Osteoblast (primary cell): ENCODE data around the gene TUBA4B. TPM values are rescaled to one million over a fixed set of nuclear protein-coding genes. Genes with fewer than 3 reads are reported as not detected.
A peak's percentile ranks its signal among the peaks of the same experiment; 100 is the strongest.

Source experiments
- DNase-seq: peaks from one replicate; pipeline ENCODE4 v3.0.0; 2011; ENCODE audit warnings: low spot score, mixed read lengths; ENCODE audit not compliant: insufficient read length; ENCODE audit errors: missing footprints
- H2AFZ ChIP-seq: 2 replicates; pipeline ENCODE4 v1.6.0; 2011; ENCODE audit warnings: mild to moderate bottlenecking, low read length
- H3K27ac ChIP-seq: 2 replicates; pipeline ENCODE4 v1.5.1; 2011; ENCODE audit warnings: mild to moderate bottlenecking, low read depth, low read length, moderate library complexity
- H3K27me3 ChIP-seq: 2 replicates; pipeline ENCODE4 v1.6.0; 2012; ENCODE audit warnings: mild to moderate bottlenecking, control low read depth, inconsistent platforms, low read length, moderate library complexity; ENCODE audit not compliant: insufficient read depth
- H3K36me3 ChIP-seq: 2 replicates; pipeline ENCODE4 v1.5.1; 2011; ENCODE audit warnings: mild to moderate bottlenecking, low read length, control low read depth, moderate library complexity; ENCODE audit not compliant: insufficient read depth
- H3K4me1 ChIP-seq: 2 replicates; pipeline ENCODE4 v1.5.1; 2011; ENCODE audit warnings: mild to moderate bottlenecking, low read length, control low read depth, moderate library complexity; ENCODE audit not compliant: insufficient read depth
- H3K4me2 ChIP-seq: 2 replicates; pipeline ENCODE4 v1.6.0; 2011; ENCODE audit warnings: mild to moderate bottlenecking, low read length; ENCODE audit not compliant: insufficient read depth
- H3K4me3 ChIP-seq: fragments of 200-600 bp; sonication (generic); 3 replicates; pipeline ENCODE4 v1.5.1; 2012; ENCODE audit warnings: mild to moderate bottlenecking, low read length, inconsistent platforms; ENCODE audit not compliant: insufficient read depth
- H3K79me2 ChIP-seq: 2 replicates; pipeline ENCODE4 v1.6.0; 2012; ENCODE audit warnings: mild to moderate bottlenecking, low read length, control low read depth, inconsistent platforms; ENCODE audit not compliant: insufficient read depth
- H3K9me3 ChIP-seq: 2 replicates; pipeline ENCODE4 v1.5.1; 2011; ENCODE audit warnings: low read depth, low read length, control low read depth
- H4K20me1 ChIP-seq: 2 replicates; pipeline ENCODE4 v1.6.0; 2012; ENCODE audit warnings: mild to moderate bottlenecking, low read length, control low read depth; ENCODE audit not compliant: insufficient read depth
- total RNA-seq: library from RNA; depleted of rRNA; stranded (reverse); fragments of >200 nt; gene quantifications from 2 replicates; pipeline ENCODE4 v1.2.3, GENCODE V29; 2012
- TF ChIP-seq, protein P1 (sequence below): IDR thresholded peaks from 2 replicates; pipeline ENCODE4 v1.5.1; 2011; ENCODE audit warnings: mild to moderate bottlenecking, low read depth, low read length, moderate library complexity; ENCODE audit errors: extremely low read depth

TUBA4B gene
- total RNA-seq, 1 donor: not detected

DNA sequence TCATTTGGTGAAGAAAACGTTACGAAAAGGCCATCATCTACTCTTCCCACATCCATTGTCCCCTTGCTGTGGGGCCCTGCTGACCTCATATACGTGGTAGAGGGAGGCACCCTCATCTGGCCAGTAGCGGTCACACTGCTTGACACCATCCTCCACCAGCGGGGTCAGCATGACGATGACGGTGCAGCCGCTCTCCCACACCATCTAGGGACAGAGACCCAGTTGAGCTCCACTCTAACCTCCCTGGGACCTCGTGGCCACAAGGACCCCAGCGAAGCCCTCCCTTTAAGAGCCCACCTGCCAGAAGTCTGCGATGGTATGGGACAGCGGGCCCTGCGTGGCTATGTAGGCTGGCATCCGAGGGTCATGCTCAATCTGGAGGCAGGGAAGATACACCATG lies 43.1 kb downstream of the TUBA4B start:
- Histone ChIP-seq H3K27ac (no peak overlapping the region), H3K4me3 (no peak overlapping the region), H3K4me2 (no peak overlapping the region), H3K36me3 (no peaks in the 10 kb centered on the region), H3K79me2 (no peaks in the 10 kb centered on the region), H3K9me3 (no peaks in the 10 kb centered on the region), H4K20me1 (no peaks in the 10 kb centered on the region), H2AFZ (no peak overlapping the region), H3K27me3 (peaks cover 20% of the 10 kb centered on the region), H3K4me1 (peaks cover 5% of the 10 kb centered on the region)
- no peak for DNase-seq
- TF ChIP-seq, protein P1, sequence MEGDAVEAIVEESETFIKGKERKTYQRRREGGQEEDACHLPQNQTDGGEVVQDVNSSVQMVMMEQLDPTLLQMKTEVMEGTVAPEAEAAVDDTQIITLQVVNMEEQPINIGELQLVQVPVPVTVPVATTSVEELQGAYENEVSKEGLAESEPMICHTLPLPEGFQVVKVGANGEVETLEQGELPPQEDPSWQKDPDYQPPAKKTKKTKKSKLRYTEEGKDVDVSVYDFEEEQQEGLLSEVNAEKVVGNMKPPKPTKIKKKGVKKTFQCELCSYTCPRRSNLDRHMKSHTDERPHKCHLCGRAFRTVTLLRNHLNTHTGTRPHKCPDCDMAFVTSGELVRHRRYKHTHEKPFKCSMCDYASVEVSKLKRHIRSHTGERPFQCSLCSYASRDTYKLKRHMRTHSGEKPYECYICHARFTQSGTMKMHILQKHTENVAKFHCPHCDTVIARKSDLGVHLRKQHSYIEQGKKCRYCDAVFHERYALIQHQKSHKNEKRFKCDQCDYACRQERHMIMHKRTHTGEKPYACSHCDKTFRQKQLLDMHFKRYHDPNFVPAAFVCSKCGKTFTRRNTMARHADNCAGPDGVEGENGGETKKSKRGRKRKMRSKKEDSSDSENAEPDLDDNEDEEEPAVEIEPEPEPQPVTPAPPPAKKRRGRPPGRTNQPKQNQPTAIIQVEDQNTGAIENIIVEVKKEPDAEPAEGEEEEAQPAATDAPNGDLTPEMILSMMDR: no peak

GRCh38 chr2:219296631-219297391 lies 43.8 kb downstream of the TUBA4B start:
- Histone ChIP-seq H3K4me3 (no peak overlapping the region), H3K4me2 (no peak overlapping the region), H3K27me3 (peaks cover 26% of the 10 kb centered on the region), H3K27ac (no peak overlapping the region), H3K79me2 (no peaks in the 10 kb centered on the region), H3K36me3 (no peaks in the 10 kb centered on the region), H3K9me3 (no peaks in the 10 kb centered on the region), H4K20me1 (no peaks in the 10 kb centered on the region), H2AFZ (no peak overlapping the region), H3K4me1 (peaks cover 5% of the 10 kb centered on the region)
- TF ChIP-seq, protein P1: no peak
- DNase-seq: peak; percentile 65

- Histone ChIP-seq H3K79me2 (no peaks in the 10 kb centered on the region), H2AFZ (no peak overlapping the region), H3K4me3 (no peak overlapping the region), H4K20me1 (no peaks in the 10 kb centered on the region), H3K4me2 (no peak overlapping the region), H3K27me3 (peaks cover 35% of the 10 kb centered on the region), H3K4me1 (peaks cover 5% of the 10 kb centered on the region), H3K9me3 (no peaks in the 10 kb centered on the region), H3K36me3 (no peaks in the 10 kb centered on the region), H3K27ac (no peak overlapping the region)
- TF ChIP-seq, protein P1: peak; percentile 26
- DNase-seq: no peak
Observed at GRCh38 chr2:219297766-219298456, 44.9 kb downstream of the TUBA4B start.

- no peak overlapping the region for H3K4me2 ChIP-seq
- no peak overlapping the region for H3K4me3 ChIP-seq
- H3K9me3 ChIP-seq: no peaks in the 10 kb centered on the region
- H3K36me3 ChIP-seq: no peaks in the 10 kb centered on the region
- DNase-seq: peak; percentile 99
- peak overlapping the region; percentile 57 for H2AFZ ChIP-seq
- TF ChIP-seq, protein P1: peak; percentile 94
- H4K20me1 ChIP-seq: no peaks in the 10 kb centered on the region
- H3K79me2 ChIP-seq: no peaks in the 10 kb centered on the region
- peaks cover 5% of the 10 kb centered on the region for H3K4me1 ChIP-seq
- H3K27ac ChIP-seq: no peak overlapping the region
- peaks cover 41% of the 10 kb centered on the region for H3K27me3 ChIP-seq
Observed at GRCh38 chr2:219298759-219299371, 45.8 kb downstream of the TUBA4B start.
